ENCODE results near the gene GLT1D1. TPM values are rescaled to one million over a fixed set of nuclear protein-coding genes. Genes with fewer than 3 reads are reported as not detected.

Gene GLT1D1
- total and polyA plus RNA-seq, 2 donors (not counting 1 experiment from before 2014, with no cell fraction given): under 0.01 TPM; not detected in 1

- no peak overlapping the region for H3K4me2 ChIP-seq (ENCODE audit: extremely low read depth, insufficient read depth, low read length)
- no peaks in the 10 kb centered on the region for H4K20me1 ChIP-seq (ENCODE audit: control insufficient read depth, extremely low read depth, insufficient read depth, low read length)
- no peak for DNase-seq (ENCODE audit: low read depth in 2 of 2)
- TF ChIP-seq EZH2 (IDR thresholded peaks at IDR 0.05; ENCODE audit: low read length, missing control alignments): no peak
- no peak for TF ChIP-seq CTCF (conservative IDR thresholded peaks at IDR 0.05 in 1 of 2, IDR thresholded peaks at IDR 0.05 in 1 of 2; ENCODE audit: low read depth in 1 of 2, low read length in 2 of 2)
- no peaks in the 10 kb centered on the region for H3K4me1 ChIP-seq (ENCODE audit: control insufficient read depth, extremely low read depth, insufficient read depth, low read length)
- H3K9me3 ChIP-seq (ENCODE audit: control insufficient read depth, insufficient read depth, low read depth, low read length): no peaks in the 10 kb centered on the region
- H3K36me3 ChIP-seq (ENCODE audit: control insufficient read depth, insufficient read depth, low read length): no peaks in the 10 kb centered on the region
- H3K27ac ChIP-seq (ENCODE audit: insufficient read depth, low read length): no peak overlapping the region
- H2AFZ ChIP-seq (ENCODE audit: low read length): no peak overlapping the region
- H3K27me3 ChIP-seq (ENCODE audit: control insufficient read depth, insufficient read depth, low read length): no peaks in the 10 kb centered on the region
- H3K4me3 ChIP-seq (replicated peaks in 1 of 4; ENCODE audit: control extremely low read depth in 1 of 4, insufficient read depth in 1 of 4, low read depth in 3 of 4, low read length in 4 of 4): no peak overlapping the region
- no peak overlapping the region for H3K9ac ChIP-seq (ENCODE audit: insufficient read depth, low read length)
- no peaks in the 10 kb centered on the region for H3K79me2 ChIP-seq (ENCODE audit: control insufficient read depth, insufficient read depth, low read length)
Observed at GRCh38 chr12:128961308-128961902, 108.1 kb downstream of the GLT1D1 start.

- Histone ChIP-seq H2AFZ (ENCODE audit: low read length) (no peak overlapping the region), H3K9me3 (ENCODE audit: control insufficient read depth, insufficient read depth, low read depth, low read length) (no peaks in the 10 kb centered on the region), H3K4me1 (ENCODE audit: control insufficient read depth, extremely low read depth, insufficient read depth, low read length) (no peaks in the 10 kb centered on the region), H3K4me2 (ENCODE audit: extremely low read depth, insufficient read depth, low read length) (no peak overlapping the region), H3K4me3 (replicated peaks in 1 of 4; ENCODE audit: control extremely low read depth in 1 of 4, insufficient read depth in 1 of 4, low read depth in 3 of 4, low read length in 4 of 4) (no peak overlapping the region), H3K9ac (ENCODE audit: insufficient read depth, low read length) (no peak overlapping the region), H3K36me3 (ENCODE audit: control insufficient read depth, insufficient read depth, low read length) (no peaks in the 10 kb centered on the region), H3K79me2 (ENCODE audit: control insufficient read depth, insufficient read depth, low read length) (no peaks in the 10 kb centered on the region), H3K27ac (ENCODE audit: insufficient read depth, low read length) (no peak overlapping the region), H4K20me1 (ENCODE audit: control insufficient read depth, extremely low read depth, insufficient read depth, low read length) (no peaks in the 10 kb centered on the region), H3K27me3 (ENCODE audit: control insufficient read depth, insufficient read depth, low read length) (no peaks in the 10 kb centered on the region)
- no peak for TF ChIP-seq EZH2 (IDR thresholded peaks at IDR 0.05; ENCODE audit: low read length, missing control alignments)
- no peak for TF ChIP-seq CTCF (conservative IDR thresholded peaks at IDR 0.05 in 1 of 2, IDR thresholded peaks at IDR 0.05 in 1 of 2; ENCODE audit: low read depth in 1 of 2, low read length in 2 of 2)
- DNase-seq (ENCODE audit: low read depth in 2 of 2): no peak
Observed at GRCh38 chr12:128961957-128962356, 108.7 kb downstream of the GLT1D1 start.

GRCh38 chr12:128966203-128966810 is 113.0 kb downstream of the GLT1D1 start:
- Histone ChIP-seq H3K27me3 (ENCODE audit: control insufficient read depth, insufficient read depth, low read length) (no peaks in the 10 kb centered on the region), H3K4me2 (ENCODE audit: extremely low read depth, insufficient read depth, low read length) (no peak overlapping the region), H3K4me3 (replicated peaks in 1 of 4; ENCODE audit: control extremely low read depth in 1 of 4, insufficient read depth in 1 of 4, low read depth in 3 of 4, low read length in 4 of 4) (no peak overlapping the region), H3K36me3 (ENCODE audit: control insufficient read depth, insufficient read depth, low read length) (no peaks in the 10 kb centered on the region), H3K27ac (ENCODE audit: insufficient read depth, low read length) (no peak overlapping the region), H3K9ac (ENCODE audit: insufficient read depth, low read length) (no peak overlapping the region), H3K9me3 (ENCODE audit: control insufficient read depth, insufficient read depth, low read depth, low read length) (no peaks in the 10 kb centered on the region), H3K79me2 (ENCODE audit: control insufficient read depth, insufficient read depth, low read length) (no peaks in the 10 kb centered on the region), H4K20me1 (ENCODE audit: control insufficient read depth, extremely low read depth, insufficient read depth, low read length) (no peaks in the 10 kb centered on the region), H3K4me1 (ENCODE audit: control insufficient read depth, extremely low read depth, insufficient read depth, low read length) (no peaks in the 10 kb centered on the region), H2AFZ (ENCODE audit: low read length) (no peak overlapping the region)
- no peak for TF ChIP-seq EZH2 (IDR thresholded peaks at IDR 0.05; ENCODE audit: low read length, missing control alignments)
- DNase-seq (ENCODE audit: low read depth in 2 of 2): no peak

Data from fibroblast of lung (primary cell).